LNCaP clone FGC (cell line): ENCODE measurements around the gene NR2C2AP.

Experiments
- DNase-seq: peaks from one replicate; pipeline ENCODE4 v3.0.0-alpha.2; 2011; ENCODE audit warnings: low read depth
- H3K4me3 ChIP-seq: 2 replicates; pipeline ENCODE4 v1.5.1; 2011; ENCODE audit warnings: mild to moderate bottlenecking, low read depth, low read length, control low read depth
- CTCF ChIP-seq: IDR thresholded peaks from 2 replicates; pipeline ENCODE4 v1.5.1; 2012; ENCODE audit warnings: mild to moderate bottlenecking; ENCODE audit not compliant: control insufficient read depth, insufficient read depth; ENCODE audit errors: extremely low read depth

The NR2C2AP gene, protein sequence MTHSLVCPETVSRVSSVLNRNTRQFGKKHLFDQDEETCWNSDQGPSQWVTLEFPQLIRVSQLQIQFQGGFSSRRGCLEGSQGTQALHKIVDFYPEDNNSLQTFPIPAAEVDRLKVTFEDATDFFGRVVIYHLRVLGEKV

DNA sequence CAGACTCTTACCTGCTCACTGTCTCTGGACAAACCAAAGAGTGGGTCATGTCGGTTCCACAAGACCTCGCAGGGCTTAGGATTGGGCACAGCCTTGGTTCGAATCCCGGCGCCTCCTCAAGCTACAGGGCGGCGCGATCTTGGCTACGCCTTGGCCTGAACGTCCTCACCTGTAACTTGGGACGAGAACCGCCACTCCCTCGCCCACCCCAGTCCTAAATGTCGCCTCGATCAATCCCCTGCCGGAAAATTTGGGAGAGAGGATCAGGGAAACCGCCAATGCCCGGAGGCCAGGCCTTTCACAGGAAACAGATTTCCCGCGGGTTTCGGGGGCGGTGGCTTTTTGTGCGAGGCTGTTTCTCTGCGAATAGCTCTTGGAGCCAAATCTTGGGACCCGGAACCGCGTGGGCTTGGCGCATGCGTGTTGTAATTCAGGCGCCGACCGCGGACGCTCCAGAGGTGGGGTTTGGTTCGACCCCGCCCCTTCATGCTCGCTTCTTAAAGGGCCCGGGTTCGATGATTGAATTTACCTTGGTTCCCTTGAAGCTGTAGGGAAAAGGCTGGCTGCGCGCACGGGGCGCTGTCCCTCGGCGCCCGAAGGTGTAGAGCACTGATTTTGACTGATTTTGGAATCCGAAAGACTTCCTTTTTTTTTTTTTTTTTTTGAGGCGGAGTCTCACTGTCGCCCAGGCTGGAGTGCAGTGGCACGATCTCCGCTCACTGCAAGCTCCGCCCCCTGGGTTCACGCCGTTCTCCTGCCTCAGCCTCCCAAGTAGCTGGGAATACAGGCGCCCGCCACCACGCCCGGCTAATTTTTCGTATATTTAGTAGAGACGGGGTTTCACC, at the start of gene NR2C2AP:
NR2C2AP (minus strand) TSS at position 403 of the 845 bp plus-strand sequence; CDS start at position 49, 354 bp downstream.
- peak; percentile 79 for DNase-seq
- peak within 1 kb of the TSS; percentile 91 for H3K4me3 ChIP-seq
- TF ChIP-seq CTCF = no peak

GRCh38 chr19:19250196-19250801, 47.1 kb upstream of the NR2C2AP start:
- TF ChIP-seq CTCF = no peak
- no peak for DNase-seq
- no peak overlapping the region for H3K4me3 ChIP-seq

DNA sequence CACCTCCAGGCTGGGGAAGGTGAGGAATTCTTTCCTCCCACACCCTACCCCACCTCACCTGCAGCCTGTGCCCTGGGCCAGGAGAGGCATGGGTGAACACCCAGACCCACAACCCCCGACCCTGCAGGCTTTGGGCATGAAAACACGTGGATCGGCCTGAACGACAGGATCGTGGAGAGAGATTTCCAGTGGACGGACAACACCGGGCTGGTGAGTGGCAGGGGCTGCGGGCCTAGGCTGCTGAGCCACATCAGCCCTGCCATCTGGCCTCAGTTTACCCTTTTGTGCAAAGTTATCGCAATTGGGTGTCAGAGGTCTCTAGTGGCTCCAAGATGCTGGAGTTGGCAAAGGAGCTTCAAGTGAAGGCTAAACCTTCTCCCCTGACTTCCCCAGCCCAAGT, 37.3 kb upstream of the NR2C2AP start:
- no peak for DNase-seq
- H3K4me3 ChIP-seq = no peak overlapping the region
- TF ChIP-seq CTCF = no peak

- no peak overlapping the region for H3K4me3 ChIP-seq
- no peak for TF ChIP-seq CTCF
- DNase-seq = no peak
Observed at GRCh38 chr19:19239675-19240074, 36.5 kb upstream of the NR2C2AP start.

GRCh38 chr19:19238126-19238894, 35.1 kb upstream of the NR2C2AP start:
- no peak overlapping the region for H3K4me3 ChIP-seq
- no peak for DNase-seq
- TF ChIP-seq CTCF = no peak

- DNase-seq = no peak
- no peak overlapping the region for H3K4me3 ChIP-seq
- TF ChIP-seq CTCF = no peak
Observed at GRCh38 chr19:19236173-19236572, 33.0 kb upstream of the NR2C2AP start.
